HG03175 (cell line): ENCODE measurements around the gene ZNF346.
"Not testable (repeated sequence)": the region's sequence is repeated elsewhere in the genome, so short reads cannot be mapped to it uniquely, and the experiment has no call there.

Source experiments
- ATAC-seq: cut with Tn5 transposase; IDR thresholded peaks from one replicate; pipeline ENCODE4 v1.9.1; 2021; ENCODE audit warnings: mild to moderate bottlenecking, moderate library complexity; ENCODE audit not compliant: unreplicated experiment

The ZNF346 gene

DNA sequence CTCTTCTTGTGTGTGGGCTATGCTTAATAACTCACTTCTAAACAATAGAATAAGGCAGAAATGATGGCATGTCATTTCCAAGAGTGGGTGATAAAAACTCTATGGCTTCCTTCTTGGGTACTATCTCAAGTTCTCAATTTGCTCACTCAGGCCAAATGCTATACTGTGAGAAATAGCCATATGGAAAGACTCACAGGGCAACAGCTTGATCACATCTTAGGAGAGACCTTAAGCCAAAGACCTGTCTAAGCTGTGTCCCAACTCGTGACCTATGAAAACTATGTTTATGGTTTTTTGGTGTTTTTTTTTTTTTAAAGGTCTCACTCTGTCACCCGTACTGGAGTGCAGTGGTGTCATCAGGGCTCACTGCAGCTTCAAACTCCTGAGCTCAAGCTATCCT is 13.8 kb upstream of the ZNF346 start:
- ATAC-seq, result no peak

DNA sequence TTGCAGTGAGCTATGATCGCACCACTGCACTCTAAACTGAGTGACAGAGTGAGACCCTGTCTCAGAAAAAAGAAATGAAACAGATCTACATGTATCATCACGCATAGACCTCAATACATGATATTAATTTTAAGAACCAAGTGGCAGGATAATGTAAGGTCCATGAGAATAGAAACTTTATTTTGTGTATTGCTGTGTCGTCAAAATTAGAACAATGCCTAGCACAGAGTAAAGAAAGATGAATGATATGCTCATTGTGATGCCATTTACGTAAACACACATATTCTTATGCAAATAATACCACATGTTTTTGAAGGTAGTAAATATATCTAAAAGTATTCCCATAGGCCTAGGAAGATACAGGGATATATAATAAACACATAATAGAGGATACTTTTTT is 12.3 kb upstream of the ZNF346 start:
- no peak for ATAC-seq

DNA sequence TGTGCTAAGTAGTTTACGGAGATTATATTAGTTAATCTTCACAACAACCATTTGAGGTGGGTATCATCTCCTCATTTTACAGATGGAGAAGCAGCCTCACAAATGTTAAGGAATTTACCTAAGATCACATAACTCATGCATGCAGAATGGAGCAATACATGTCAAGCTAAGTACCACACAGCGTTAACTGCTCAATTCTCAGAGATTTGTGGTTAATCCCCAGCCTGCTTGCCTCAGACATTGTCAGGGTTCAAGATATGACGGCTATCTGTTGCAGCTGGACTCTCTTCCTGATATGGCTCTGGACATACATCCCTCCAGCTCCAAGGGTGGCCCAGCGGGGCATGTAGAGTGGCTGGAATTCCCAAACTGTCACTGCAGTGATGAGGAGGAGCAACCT is 7.3 kb upstream of the ZNF346 start:
- ATAC-seq, result no peak

DNA sequence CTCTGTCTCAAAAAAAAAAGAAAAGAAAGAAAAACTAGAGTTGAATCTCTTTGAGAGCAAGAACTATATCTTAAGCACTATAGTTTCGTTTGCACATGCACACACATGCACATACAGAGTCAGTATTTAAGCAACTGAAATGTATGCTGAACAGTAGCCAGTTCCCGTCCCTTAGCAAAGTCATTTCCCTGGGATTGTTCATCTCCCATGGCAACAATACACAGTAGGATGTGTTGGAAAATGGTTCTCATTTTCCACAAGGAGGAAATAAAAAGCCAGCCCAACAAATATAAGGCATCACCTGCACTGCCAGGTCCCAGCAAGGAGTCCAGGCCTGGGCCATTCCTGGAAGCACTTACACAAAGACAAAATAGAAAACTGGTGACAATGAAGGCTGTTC is 4.2 kb upstream of the ZNF346 start:
- ATAC-seq, result no peak

DNA sequence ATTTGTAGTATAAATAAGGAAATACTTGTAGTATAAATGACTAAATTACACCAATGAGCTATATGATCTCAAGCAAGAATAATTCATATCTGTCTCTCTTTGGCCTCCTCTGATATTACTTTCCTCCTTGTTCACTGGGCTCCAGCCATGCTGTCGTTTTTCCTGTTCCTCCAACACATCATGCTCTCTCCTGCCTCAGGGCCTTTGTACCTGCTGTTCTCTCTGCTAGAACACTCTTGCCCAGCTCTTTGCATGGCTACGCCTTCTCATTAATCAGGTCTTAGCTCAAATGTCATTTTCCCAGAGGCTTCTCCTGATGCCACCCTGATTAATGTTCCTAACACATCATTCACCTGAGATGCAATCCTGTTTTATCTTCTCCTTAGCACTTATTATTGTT is 2.5 kb upstream of the ZNF346 start:
- ATAC-seq, result no peak

DNA sequence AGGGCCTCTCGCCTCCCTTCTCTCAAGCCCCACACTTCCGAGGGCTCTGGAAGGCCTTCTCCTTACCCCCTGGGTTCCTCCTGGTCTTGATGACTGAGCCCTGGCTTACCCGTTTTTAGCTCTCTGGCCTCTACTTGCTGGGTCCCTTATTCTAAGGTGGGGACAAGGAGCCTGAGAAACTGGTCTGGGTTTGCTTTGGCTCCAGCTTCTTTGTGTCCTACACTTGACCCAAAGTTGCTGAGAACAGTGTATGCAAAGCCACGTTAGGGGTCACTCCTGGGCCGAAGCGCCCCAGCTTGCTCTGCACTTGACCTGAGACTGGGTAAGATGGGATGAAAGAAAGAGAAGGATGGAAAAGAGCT is 788 bp downstream of the ZNF346 start:
- no peak for ATAC-seq

DNA sequence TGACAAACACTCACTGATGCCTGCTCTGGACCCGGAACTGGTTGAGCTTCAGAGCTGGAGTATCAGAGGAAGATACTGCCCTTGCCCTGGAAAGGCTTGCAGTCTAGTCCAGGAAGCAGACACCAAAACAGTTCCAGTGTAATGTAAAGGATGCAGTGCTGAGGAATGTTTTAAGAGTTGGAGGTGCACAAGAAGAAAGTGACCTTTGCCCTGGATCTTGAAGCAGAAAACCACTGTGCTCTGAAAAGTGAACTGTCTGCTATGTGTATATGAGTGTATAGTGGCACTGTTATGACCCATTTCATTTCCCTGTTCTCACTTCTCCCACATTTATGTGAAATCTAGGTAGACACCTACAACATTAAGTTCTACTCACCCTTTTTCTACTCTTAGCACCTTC is 2.1 kb downstream of the ZNF346 start:
- ATAC-seq, result no peak

DNA sequence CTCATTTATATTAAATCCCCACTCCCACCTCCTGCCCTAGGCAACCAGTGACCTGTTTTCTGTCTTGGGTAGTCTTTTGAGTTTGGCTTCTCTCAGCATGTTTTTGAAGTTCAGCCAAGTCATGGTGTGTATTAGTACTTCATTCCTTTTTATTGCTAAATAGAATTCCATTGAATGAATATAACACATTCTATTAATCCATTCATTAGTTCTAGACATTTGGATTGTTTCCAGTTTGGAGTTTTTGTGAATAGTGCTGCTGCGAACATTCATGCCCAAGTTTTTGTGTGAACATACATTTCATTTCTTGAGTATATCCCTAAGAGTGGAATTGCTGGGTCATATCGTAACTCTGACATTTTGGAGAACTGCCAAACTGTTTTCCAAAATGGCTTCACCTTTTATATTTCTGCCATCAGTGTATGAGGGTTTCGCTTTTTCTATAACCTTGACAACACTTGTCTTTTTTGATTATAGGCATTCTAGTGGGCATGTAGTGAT is 2.7 kb downstream of the ZNF346 start:
- ATAC-seq, result no peak

DNA sequence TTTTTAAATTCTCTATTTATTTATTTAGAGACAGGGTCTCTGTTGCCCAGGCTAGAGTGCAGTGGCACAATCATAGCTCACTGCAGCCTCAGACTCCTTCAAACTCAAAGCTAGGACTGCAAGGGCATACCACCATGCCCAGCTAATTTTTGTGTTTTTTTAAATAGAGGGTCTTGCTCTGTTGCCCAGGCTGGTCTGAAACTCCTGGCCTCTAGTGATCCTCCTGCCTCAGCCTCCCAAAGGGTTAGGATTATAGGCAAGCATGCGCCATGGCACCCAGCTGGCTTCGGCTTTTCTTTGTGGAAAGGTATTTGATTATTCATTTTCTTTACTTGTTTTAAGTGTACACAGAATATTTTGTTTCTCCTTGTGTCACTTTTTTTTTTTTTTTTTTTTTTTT is 5.2 kb downstream of the ZNF346 start:
- ATAC-seq, result no peak

DNA sequence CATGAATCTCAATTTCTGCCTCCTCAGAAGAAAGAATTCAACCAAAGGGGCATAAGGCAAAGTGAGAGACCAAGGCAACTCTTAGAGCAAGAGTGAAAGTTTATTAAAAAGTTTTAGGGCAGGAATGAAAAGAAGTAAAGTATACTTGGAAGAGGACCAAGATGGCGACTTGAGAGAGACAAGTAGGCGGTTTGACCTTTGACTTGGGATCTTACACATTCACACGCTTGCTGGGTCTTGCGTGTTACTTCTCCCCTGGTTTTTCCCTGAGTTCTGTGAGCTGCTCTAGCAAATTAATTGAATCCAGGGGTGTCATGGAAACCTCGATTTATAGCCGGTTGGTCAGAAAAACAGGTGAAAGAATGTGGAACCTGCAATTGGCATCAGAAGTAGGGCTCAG is 7.0 kb downstream of the ZNF346 start:
- no peak for ATAC-seq

DNA sequence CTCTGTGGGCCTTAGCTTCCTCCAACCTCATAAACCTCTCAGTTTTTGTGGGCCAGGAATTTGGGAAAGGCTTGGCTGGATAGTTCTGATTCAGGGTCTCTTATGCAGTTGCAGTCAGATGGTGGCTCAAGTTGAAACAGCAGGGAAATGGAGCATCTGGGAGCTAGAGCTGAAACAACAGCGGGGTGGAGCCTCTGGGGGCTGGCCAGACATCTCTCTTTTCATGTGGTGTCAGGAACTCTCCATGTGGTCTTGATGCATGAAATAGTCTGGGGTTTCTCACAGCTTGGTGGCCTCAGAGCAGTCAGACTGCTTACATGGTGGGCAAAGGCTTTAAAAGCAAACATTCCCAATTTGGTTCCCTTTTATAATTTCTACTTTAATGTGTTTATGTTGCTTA is 13.5 kb downstream of the ZNF346 start:
- no peak for ATAC-seq

DNA sequence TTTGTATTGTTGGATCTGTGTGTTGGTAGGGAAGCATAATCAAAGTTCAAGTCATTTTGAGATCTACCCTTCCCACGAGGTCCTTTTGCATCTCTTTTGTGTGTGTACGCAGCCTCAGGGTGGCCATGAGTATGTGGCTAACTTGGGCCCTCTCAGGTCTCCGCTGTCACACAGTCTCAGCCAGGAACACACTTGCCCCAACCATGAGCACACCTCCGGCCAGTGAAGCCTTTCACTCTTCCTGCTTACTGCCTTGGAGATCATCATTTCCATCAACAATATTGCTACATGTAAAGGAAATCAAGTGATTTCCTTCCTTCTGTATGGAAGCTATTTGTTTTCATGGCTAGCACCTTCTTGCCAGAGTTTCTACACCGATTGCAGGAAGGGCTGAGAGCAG is 13.9 kb downstream of the ZNF346 start:
- no peak for ATAC-seq

DNA sequence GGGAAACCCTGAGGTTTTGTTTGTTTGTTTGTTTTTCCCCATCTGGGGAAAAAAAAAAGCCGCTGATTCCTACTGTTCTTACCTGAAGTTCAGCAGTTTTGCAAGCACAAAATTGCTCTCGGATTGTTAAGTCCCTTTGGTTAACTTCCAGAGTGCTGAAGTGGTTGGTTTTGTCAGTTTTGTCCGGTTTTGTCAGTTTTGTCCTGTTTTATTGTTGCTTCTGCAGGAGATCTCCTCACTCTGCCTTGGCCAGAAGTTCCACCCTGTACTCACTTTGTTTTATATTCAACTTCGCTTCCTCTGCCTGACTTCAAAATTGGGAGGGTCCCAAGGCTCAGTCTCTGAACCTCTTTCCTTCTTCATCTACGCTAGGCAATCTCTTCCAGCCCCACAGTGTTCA is 14.4 kb downstream of the ZNF346 start:
- no peak for ATAC-seq

DNA sequence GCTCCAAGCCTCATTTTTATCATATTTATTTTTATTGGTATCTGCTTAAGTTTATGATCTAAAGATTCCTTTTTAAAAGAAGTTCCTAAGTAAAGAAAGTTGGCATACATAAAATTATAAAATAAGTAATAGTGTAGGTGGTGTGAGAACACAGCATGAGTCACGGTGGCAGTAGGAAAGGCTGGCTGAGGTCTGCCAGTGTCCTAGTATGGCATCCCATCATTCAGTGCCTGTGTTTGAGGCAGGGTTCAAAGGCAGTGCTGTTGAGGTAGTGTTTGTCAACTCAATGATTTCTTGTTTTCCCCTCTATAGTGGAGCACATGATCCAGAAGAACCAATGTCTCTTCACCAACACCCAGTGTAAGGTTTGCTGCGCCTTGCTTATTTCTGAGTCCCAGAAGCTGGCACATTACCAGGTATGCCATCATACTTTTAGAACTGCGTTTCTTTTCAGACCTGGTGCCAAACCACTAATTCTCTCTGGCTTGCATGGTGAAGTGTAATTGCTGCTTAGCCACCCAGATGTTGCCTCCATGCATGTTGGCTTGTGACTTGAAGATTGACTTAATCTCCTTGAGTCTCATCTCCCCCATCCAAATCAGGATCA is 18.4 kb downstream of the ZNF346 start:
- ATAC-seq, result no peak

DNA sequence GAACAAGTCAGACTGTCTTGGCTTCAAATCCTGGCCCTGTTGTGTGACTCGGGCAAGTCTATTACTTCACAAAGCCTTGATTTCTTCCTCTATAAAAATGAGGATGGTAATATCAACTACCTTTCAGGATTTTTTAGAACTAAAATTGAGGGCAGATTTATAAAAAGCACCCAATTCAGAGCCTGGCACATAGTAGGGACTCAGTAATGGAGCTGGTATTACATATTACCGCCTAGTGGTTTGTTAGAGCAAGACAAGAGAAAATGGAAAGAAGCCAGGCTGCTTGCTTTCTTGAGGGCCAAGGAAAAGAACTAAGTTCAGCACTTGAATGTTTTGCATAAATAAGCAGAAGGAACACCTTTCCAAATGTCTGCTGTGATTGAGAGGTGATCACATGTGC is 19.4 kb downstream of the ZNF346 start:
- ATAC-seq, result no peak

DNA sequence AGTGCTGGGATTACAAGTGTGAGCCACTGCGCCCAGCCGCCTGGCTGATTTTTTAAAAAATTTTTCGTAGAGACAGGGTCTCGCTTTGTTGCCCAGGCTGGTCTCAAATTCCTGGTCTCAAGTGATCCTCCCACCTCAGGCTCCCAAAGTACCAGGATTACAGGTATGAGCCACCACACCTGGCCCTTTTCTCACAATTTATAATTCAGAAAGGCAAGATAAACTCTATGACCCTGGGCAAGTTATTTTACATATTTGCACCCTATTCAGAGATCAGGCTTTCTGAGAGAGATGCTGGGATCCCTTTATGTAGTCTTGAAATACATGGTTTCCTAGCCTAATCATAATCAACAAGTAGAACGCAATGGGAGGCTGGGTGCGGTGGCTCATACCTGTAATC is 20.6 kb downstream of the ZNF346 start:
- ATAC-seq, result no peak

DNA sequence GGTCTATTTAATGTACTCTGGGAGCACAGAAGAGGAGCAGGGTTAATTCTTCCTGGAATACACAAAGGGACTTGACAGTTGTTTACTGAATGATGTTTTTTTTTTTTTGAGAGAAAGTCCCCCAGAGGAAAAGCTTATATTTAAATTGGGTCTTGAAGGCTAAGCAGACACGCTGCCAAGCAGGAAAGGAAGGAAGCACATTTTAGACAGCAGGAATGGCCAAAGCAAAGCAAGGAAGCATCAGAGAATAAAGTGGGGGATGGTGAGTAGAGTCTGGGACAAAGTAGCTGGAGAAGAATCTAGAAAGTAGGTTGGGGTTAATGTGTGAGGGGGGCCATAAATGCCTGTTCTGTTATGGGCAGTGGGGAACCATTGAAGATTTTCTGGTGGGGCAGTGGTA is 21.5 kb downstream of the ZNF346 start:
- ATAC-seq, result no peak

DNA sequence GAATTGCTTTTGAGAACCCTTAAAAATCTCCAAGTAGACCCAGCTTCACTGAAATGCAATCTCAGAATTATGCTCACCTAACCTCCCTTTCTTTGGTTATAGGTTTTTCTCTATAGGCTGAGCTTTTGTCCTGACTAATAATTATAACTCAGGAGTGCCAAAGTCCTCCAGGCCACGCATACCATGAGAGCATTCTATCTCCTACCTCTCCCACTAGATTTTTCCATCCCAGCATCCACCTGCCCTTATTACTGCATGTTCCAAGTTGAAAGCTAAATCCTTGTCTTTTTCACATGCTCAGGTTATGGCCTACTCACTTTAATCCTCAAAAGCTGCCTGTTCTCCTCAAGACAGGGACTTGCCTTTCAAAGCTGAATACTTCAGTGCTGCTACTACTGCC is 22.1 kb downstream of the ZNF346 start:
- no peak for ATAC-seq

DNA sequence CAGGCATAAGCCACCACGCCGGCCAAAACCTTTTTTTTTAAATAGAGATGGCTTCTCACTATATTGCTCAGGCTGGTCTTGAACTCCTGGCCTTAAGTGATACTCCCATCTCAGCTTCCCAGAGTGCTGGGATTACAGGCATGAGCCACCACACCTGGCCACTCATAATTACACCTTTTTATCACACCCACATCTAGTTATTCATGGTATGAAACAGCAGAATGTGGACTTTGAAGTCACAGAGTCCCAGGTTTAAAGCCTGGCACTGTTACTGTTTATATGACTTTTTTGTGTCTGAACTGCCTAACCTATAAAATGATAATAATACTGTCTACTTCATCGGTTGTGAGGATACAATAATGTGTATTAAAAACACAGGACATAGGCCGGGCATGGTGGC is 23.1 kb downstream of the ZNF346 start:
- ATAC-seq, result no peak

DNA sequence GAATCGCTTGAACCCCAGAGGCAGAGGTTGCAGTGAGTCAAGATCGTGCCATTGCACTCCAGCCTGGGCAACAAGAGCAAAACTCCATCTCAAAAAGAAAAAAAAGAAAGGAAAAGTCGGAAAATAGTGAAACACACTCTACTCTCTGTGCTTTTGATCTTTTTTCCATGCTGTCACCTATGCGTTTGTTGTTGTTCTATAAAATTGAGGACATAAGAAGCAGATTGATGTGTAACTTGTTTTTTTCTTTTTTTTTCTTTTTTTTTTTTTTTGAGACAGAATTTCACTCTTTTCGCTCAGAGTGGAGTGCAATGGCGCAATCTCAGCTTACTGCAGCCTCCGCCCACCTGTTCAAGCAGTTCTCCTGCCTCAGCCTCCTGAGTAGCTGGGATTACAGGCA is 26.0 kb downstream of the ZNF346 start:
- not testable (repeated sequence) for ATAC-seq

DNA sequence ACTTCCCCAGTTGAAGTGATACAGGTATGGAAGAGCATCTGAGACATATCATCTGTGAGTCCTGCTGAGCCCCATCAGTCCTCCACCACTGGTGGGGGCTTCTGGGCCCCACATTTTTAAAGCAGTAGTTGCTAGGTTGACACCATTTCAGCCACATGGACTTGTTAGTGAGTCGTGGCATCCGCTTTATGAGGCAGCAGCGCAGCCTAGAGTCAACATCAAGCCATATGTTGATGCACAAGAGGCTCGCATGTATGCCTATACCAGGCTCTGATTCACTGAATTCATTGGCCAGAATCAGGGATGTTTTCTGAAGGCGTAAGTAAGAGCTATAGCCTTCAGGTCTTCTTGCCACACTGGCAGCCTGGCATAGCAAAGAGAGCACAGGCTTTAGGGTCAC is 26.8 kb downstream of the ZNF346 start:
- ATAC-seq, result no peak

DNA sequence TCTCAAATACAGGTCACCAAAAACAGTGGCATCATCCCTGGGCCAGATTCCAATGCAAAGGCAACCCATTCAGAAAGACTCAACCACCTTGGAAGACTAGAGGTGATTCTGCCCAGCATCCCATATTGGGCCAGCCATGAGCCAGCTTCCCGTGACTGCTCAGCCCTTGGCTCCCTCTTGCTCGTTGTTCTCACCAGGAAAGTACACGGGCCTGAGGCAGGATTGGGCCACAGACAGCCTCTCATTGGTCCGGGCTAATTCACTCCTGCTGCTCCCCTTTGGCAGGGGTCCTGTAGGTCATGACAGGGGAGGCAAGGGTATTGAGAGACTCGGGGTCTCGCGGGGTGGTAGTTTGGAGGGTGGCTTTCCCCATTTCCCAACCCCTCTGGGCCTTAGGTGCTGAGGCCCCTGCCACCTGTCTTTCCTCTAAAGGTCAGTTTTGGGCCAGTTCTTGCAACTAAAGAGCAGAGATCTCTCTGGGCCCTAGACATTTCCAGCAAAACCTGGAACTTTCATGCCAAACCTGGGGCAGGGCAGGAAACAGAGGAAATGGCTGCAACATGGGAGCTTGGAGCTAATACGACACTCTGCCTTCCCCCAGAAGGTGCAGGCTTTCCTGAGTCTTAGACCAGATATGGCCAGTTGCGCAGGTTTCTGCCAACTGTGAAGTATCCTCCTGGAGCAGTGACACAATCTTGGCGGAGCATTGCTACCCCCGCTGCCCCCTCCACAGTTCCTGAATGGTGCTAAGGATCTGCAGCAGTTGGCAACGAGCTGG is 42.2 kb downstream of the ZNF346 start:
- no peak for ATAC-seq

DNA sequence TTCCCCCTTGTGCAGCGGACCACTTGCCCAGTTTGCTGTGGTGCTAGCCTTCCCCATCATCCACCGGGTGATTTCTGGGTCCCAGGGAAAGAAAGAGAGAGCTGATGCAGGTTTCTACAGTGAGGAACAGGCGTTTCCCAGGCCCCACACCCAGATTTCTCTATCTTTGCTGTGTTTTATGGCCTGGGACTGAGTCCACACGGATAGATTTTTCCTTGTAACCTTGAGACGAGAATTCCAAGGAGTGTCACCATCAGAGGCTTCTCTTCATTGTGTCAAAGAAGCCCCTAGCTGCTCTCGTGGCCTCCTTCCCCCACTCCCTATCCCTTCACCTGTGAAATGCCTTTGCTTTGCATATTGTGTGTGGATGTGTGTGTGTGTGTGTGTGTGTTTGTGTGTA is 43.0 kb downstream of the ZNF346 start:
- no peak for ATAC-seq
